DMS53 treated with DMSO at 0.1 percent for 48 hours (cell line): ENCODE data around the gene COPZ1.
"Not testable (repeated sequence)": the region's sequence is repeated elsewhere in the genome, so short reads cannot be mapped to it uniquely, and the experiment has no call there.

Source experiments
- DNase-seq: peaks from one replicate; lab custom pipeline; 2025; ENCODE audit not compliant: unreplicated experiment; lab: John Stamatoyannopoulos, UW

The COPZ1 gene

GRCh38 chr12:54294152-54294952 lies 30.6 kb upstream of the COPZ1 start:
- DNase-seq, result peak; percentile 24

DNA sequence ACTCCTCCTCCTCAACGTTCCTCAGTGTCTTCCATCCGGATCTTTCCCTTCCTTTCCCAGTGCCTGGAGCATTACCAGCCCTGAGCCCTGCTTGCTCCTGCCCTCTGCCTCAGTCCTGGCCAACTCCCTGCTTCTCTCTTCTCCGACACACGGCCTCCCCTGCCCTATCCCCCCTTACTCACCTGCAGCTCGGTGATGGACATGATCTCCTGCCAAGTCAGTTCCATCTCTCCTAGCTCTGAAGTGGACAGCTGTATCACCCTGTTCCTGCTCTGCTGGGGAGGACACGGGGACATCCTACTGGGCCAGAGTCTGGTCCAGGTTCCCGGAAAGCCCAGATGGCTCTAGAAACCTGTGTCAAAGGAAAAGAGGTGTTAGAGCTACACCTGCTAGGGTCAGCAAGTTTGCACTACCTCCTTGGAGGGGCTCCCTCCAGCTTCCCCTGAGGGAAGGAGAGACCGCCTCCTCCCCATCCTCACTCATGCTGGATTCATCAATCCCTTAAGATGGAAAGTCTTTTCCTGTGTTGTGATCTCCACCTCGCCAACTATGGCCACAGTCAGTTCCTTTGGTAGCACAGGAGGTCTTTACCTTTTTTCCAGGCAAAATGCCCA lies 29.9 kb upstream of the COPZ1 start:
- no peak for DNase-seq

DNA sequence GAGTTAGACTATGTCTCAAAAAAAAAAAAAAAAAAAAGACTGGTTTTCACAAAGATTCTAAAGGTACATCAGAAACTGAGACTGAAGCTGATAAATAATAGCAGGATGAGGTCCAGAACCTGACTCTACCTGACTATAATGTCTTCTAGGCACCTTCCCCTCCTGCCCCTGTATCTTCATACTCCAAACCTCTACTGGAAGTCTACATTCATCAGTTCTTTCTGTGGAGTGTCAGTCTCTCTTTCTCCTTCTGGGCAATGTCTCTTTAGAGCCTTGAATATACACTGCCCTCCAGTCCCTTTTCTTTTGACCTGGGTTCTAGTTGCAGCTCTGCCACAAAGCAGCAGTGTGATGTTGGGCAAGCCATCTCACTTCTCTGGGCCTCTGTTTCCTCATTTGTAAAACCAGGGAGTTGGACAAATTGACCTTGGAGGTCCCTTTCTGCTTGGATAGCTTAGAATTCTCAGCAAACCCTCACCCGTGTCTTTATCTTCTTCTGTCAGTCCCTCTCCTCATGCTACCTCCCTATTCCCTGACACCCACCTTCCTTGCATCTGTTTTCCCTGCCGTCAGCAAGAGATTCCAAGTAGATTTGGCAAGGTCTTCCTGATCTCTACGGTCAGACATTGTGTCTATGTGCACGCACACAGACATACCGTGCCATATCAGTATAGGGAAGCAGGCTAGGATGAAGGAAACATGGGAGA lies 28.4 kb upstream of the COPZ1 start:
- DNase-seq, result no peak

GRCh38 chr12:54298904-54299303 lies 26.0 kb upstream of the COPZ1 start:
- DNase-seq, result no peak

DNA sequence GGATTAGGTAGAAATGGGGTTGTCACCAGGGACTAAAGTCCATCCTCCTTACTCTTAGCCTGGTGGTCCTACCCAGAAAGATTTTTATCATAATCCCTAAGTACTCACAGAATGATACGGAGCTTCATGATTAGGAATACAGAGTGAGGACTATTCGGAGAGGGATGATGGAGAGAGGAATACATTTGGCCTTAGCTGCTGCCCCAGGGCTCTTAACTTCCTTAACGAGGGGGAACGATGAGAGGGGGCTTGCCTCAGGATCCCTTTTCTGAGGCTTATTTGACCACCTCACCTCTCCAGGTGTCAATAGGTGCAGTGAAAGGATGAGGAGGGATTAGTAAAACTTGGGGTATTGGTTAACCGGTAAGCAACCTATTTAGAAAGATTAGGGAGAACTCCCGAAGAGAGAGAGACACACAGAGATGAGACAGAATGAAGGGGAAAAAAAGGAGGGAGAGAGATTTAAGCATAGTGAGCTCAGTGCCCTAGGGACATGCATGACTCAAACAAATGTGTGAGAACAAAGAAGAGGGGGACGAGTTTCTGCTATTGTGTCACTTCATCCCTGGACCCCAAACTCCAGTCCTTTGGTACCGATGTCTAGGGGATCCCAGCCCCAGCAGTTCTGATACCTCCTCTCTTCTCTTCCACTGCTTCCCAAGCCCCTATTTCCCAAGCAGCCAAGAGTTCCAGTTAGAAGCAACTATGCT lies 25.3 kb upstream of the COPZ1 start:
- DNase-seq, result no peak

DNA sequence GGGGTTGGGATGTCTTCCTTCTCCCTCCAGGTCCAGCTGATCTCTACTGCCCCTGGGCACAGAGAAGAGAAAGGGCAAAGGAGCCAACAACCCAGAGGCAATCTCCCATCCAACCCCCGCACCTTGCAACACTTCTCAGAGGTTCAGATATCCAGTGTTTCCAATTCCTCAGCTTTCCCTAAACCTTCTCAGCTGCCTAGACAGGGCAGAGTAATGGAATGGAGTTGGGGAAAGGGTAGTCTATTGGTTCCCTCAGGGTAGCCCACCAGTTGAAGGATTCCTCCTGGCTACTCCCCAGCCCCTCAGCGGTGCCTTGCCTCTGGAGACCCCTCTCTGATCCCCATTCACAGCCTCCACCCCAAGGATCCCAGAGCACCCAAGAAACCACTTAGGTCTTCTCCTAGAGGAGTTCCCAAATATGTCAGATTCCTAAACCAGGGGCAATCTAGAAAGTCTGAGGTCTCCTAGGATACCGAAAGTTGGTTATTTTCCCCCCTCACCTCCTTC lies 24.7 kb upstream of the COPZ1 start:
- no peak for DNase-seq

DNA sequence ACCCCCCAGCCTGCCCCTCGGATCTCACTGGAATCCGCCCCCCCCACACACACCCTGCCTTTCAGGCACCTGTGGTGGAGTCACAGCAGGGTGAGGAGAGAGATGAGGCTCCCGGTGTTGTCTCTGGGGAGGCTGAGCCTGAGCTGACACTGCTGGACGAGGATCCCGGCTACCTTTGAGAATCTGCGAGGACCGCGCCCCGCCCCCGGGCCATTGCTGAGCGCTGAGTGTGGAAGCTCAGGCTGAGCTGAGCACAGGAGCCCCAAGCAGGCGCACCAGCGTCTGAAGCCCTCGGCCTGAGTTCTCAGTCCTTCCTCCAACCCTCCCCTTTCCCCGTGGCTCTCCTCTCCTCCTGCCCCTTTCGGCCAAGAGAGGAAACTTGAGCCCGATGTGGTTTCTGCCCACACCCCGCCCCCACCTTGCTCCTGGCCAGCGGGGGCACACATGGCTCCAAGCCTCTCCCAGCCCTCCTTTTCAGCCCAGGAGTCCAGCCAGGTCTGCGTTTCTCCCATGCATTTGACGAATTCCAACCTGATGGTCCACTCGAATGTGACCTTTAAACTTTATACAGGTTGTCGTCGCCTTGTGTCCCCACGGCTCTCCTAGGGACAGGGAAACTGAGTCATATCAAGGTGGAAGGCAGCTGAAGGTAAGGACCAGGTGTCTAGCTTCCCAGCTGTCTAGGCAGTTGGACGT lies 24.1 kb upstream of the COPZ1 start, which contains the start of gene NFE2:
NFE2 (minus strand) TSS at position 284 of the 696 bp plus-strand sequence. CDS start 5,767 bp downstream, outside the sequence.
- peak; percentile 52 for DNase-seq

GRCh38 chr12:54301428-54302048 lies 23.4 kb upstream of the COPZ1 start:
- no peak for DNase-seq

DNA sequence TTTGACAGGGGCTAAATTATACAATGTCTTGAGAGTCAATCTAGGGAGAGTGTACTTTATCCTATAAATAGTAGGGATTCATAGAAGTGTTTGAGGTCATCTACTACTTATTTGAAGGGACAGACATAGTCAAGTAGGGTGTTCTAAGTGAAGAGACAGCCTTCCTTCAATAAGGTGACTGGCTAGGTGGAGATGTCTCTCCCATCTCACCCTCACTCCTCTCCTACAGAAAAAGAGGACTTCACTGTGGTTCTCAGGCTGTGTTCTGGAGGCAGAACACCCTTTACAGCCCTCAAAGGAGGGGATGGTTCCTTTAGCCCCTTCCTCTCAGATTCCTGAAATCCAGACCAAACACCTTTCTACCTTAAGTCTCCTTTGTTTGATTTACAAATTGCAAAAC lies 21.3 kb upstream of the COPZ1 start:
- DNase-seq, result no peak

DNA sequence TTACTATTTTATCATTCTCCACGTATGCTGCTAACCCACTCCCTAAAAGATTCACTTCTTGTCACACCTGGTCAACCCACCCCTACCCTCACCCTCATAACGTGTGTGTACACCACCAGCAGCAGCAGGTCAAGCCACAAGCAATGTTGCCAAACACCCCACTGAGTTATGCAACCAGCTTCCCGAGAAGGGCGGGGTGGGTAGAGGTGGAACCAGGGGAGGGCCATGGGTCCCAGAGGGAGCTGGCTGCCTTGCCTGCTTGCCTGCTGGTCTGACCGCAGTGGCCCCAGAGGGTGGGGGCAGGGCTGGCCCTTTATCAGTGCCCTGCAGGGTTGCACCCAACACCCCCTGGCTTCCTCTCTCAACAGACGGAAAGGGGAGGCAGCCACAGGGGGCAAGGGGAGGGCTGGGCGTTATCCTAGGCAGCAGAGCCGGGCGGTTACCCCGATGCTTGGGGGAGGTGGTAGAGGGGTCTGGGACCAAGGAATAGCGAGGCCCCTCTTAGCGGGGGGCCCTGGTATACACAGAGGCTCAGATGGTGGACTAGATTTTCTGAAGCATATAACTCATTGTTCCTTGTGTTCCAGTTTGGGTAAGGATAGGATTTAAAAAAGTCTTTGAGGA lies 20.6 kb upstream of the COPZ1 start:
- DNase-seq, result no peak

- DNase-seq, result no peak
Observed at GRCh38 chr12:54306925-54307741, 17.8 kb upstream of the COPZ1 start.

DNA sequence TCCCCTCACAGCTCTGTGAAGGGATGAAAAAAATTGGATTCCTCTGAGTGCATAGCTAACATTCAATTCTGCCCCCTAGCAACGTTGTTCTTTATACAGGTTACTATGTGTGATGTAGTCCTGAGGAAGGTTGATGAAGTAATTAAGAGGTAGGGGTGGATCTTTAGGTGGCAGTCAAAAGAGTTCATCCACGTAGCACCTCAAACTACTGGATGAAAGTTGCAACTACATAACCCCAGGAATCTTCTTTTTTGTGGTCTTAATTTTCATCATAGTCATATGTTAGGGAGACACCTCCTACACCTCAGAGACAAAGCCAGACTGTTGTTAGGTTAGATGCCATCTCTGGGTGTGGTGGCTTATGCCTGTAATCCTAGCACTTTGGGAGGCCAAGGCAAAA lies 13.9 kb upstream of the COPZ1 start:
- no peak for DNase-seq

- DNase-seq, result not testable (repeated sequence)
Observed at GRCh38 chr12:54312309-54312708, 12.6 kb upstream of the COPZ1 start.

DNA sequence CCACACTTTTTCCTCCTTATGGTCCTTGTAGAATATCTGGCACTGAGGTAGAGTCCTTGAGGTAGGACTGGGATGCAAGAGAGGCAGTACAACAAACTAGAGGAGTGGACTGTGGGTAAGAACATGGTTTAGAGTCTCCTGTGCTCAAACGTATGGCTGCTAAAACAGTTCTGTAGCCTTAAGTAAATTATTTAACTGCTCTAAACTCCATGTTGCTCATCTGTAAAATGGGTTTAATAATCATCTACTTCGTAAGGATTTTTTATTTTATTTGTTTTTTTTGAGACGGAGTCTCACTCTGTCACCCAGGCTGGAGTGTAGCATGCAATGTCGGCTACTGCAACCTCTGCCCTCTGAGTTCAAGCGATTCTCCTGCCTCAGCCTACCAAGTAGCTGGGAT lies 3.6 kb upstream of the COPZ1 start:
- DNase-seq, result no peak

- DNase-seq, result not testable (repeated sequence)
Observed at GRCh38 chr12:54325442-54326109, 645 bp downstream of the COPZ1 start.

DNA sequence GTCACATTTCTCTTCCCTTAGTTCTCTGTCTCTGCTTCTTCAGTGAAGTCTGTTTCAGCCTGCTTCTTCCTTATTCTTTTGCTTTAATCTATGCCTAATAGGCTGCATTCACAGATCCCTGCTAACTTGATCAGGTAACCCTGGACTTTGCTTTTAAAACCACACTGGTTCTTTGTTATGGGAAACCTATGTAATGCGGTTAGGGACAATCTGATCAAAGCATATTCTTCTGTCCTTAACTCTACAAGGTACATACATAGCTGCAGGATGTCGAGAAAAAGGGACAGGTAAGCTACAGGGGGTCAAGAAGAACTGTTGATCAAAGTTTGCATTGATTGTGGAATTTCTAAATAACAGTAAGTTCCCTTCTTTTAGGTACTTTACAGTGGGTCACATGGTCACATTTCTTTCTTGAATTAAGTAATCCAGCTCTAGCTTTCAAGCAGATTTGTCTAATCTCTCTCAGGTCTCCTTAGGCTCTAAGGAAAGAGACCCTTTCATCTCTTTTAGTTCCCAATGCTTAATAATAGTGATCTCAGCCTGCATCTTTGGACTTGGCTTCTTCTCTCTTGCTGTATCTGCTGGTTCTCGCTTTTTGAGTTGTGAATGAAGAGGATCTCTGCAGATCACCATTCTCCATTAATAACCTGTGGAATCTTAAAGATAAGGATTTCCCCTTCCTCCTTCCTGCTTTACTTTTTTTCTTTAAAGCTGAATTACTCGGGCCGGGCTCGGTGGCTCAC lies 3.8 kb downstream of the COPZ1 start:
- no peak for DNase-seq

GRCh38 chr12:54329759-54330158 lies 4.8 kb downstream of the COPZ1 start:
- DNase-seq, result no peak

DNA sequence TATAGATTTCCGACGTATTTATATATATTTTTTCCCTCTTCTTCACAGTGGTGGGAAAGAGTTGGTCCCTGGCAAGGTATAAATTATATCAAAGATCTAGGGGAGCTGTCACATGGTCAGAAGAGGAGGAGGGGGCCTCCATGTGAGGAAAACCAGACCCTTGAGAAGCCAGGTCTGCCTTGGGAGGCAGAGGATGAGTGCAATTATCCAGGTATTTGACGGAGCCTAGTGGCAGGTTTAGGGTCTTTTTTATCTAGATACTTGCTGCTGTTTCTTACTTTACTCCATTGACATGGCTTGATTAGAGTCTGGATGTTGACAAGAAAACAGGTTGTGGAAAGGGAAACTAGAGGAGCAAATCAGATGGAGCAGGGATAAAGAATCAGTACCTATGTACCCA lies 5.5 kb downstream of the COPZ1 start:
- DNase-seq, result no peak
